Left ventricle myocardium inferior (tissue), 1 donor: ENCODE measurements around the gene SDC4. TPM values are rescaled to one million over a fixed set of nuclear protein-coding genes. Genes with fewer than 3 reads are reported as not detected.

ENCODE experiments used
- DNase-seq: peaks from one replicate; pipeline ENCODE4 v3.0.0-alpha.2; 2020
- H3K27ac ChIP-seq: fragments of 200-600 bp; replicated peaks from 2 replicates; pipeline ENCODE4 v1.8.0; 2021
- H3K27me3 ChIP-seq: fragments of 200-600 bp; 2 replicates; pipeline ENCODE4 v1.8.0; 2021; ENCODE audit warnings: low read depth
- H3K36me3 ChIP-seq: fragments of 200-600 bp; 2 replicates; pipeline ENCODE4 v1.8.0; 2021
- H3K4me1 ChIP-seq: fragments of 200-600 bp; 2 replicates; pipeline ENCODE4 v1.8.0; 2021
- H3K4me3 ChIP-seq: fragments of 200-600 bp; 2 replicates; pipeline ENCODE4 v1.8.0; 2021; ENCODE audit warnings: mild to moderate bottlenecking, moderate library complexity
- H3K9me3 ChIP-seq: fragments of 200-600 bp; replicated peaks from 2 replicates; pipeline ENCODE4 v1.8.0; 2021
- CTCF ChIP-seq: fragments of 200-600 bp; IDR thresholded peaks from 2 replicates; pipeline ENCODE4 v1.8.0; 2021; ENCODE audit warnings: antibody characterized with exemption, mild to moderate bottlenecking, borderline replicate concordance
- intact Hi-C: fragments of 100-400 bp; cut with micrococcal nuclease; formaldehyde crosslinking; loops from one replicate; pipeline ENCODE4 v1.11.0; 2022
- total RNA-seq: library from RNA; stranded (reverse); fragmentation: NEBNext Ultra II Directional; extraction: Animal tissue kit (Norgen Biotek cat#: 25700); gene quantifications from one replicate; pipeline ENCODE4 v1.2.1, GENCODE V29; 2021
- donor health status: DM: no; HTN: yes; CAD: no; lungs with severe emphysema.

Gene SDC4
- total RNA-seq, 1 donor from 2014 or later = 77.4 TPM

- no peaks in the 10 kb centered on the region for H3K27me3 ChIP-seq
- no peak for DNase-seq
- intact Hi-C loops = no loop called here
- H3K4me3 ChIP-seq = no peak overlapping the region
- no peak for TF ChIP-seq CTCF
- no peak overlapping the region for H3K27ac ChIP-seq
- H3K9me3 ChIP-seq = no peaks in the 10 kb centered on the region
- no peaks in the 10 kb centered on the region for H3K4me1 ChIP-seq
- H3K36me3 ChIP-seq = no peaks in the 10 kb centered on the region
Measured at GRCh38 chr20:45390931-45391330, 42.7 kb upstream of the SDC4 start.

GRCh38 chr20:45387274-45387673 lies 39.0 kb upstream of the SDC4 start:
- Histone ChIP-seq H3K4me3 (no peak overlapping the region), H3K4me1 (no peaks in the 10 kb centered on the region), H3K9me3 (no peaks in the 10 kb centered on the region), H3K27ac (no peak overlapping the region), H3K36me3 (no peaks in the 10 kb centered on the region), H3K27me3 (no peaks in the 10 kb centered on the region)
- TF ChIP-seq CTCF = no peak
- no peak for DNase-seq
- intact Hi-C loops = no loop called here

GRCh38 chr20:45378191-45378590 lies 30.0 kb upstream of the SDC4 start, which contains the start of gene TP53TG5:
Gene TP53TG5 (minus strand): TSS chr20:45378325. CDS start chr20:45378236, 89 bp downstream.
- peaks cover 10% of the 10 kb centered on the region for H3K4me1 ChIP-seq
- intact Hi-C loops = no loop called here
- H3K27me3 ChIP-seq = no peaks in the 10 kb centered on the region
- TF ChIP-seq CTCF = no peak
- no peak within 1 kb of the TSS for H3K27ac ChIP-seq
- no peak within 1 kb of the TSS for H3K4me3 ChIP-seq
- no peak for DNase-seq
- no peaks in the 10 kb centered on the region for H3K36me3 ChIP-seq
- no peaks in the 10 kb centered on the region for H3K9me3 ChIP-seq

DNA sequence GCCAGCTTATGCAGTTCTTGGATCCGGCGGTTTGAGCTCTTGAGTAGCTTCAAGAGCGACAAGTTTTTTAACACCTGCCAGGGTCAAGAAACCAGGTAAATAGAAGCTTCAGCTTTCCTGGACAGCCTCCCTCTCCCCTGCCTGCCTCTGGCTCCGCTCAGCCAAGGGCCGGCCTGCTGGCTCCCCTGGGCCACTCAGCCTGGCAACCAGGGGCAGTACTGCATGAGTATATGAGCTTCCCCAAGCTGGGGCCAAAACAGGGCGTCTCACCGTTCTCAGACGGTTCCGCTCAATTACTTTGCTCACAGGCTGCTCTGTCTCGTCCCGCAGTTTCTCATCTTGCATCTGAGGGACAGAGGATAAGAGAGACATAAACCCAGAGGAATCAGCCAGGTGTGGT lies 29.0 kb upstream of the SDC4 start:
- H3K9me3 ChIP-seq = no peaks in the 10 kb centered on the region
- intact Hi-C loops = no loop called here
- no peak for DNase-seq
- no peak overlapping the region for H3K4me3 ChIP-seq
- no peak overlapping the region for H3K27ac ChIP-seq
- H3K36me3 ChIP-seq = no peaks in the 10 kb centered on the region
- H3K4me1 ChIP-seq = peaks cover 15% of the 10 kb centered on the region
- H3K27me3 ChIP-seq = no peaks in the 10 kb centered on the region
- no peak for TF ChIP-seq CTCF

- no peak overlapping the region for H3K4me3 ChIP-seq
- no peak for DNase-seq
- no peaks in the 10 kb centered on the region for H3K36me3 ChIP-seq
- peaks cover 15% of the 10 kb centered on the region for H3K4me1 ChIP-seq
- intact Hi-C loops = loop anchor here (2.0 kb wide), 1 partner anchor 62 kb away; no protein-coding TSS in a partner anchor
- no peaks in the 10 kb centered on the region for H3K27me3 ChIP-seq
- no peak overlapping the region for H3K27ac ChIP-seq
- H3K9me3 ChIP-seq = no peaks in the 10 kb centered on the region
- TF ChIP-seq CTCF = no peak
Measured at GRCh38 chr20:45374966-45375365, 26.7 kb upstream of the SDC4 start.
